A549 treated with AZD9567 at 1 μM for 4 hours (cell line): ENCODE results near the gene THYN1. TPM values are rescaled to one million over a fixed set of nuclear protein-coding genes. Genes with fewer than 3 reads are reported as not detected.

Experiments
- total RNA-seq: library from RNA; stranded (reverse); fragments of 200-300 nt; extraction: Qiagen RNA extraction; gene quantifications from 5 replicates; pipeline ENCODE4 v1.2.3, GENCODE V29; 2022; ENCODE audit not compliant: insufficient read depth

Gene THYN1
- total RNA-seq: 15.8 to 24.2 TPM (median 16.8 TPM) in 5 replicates

DNA sequence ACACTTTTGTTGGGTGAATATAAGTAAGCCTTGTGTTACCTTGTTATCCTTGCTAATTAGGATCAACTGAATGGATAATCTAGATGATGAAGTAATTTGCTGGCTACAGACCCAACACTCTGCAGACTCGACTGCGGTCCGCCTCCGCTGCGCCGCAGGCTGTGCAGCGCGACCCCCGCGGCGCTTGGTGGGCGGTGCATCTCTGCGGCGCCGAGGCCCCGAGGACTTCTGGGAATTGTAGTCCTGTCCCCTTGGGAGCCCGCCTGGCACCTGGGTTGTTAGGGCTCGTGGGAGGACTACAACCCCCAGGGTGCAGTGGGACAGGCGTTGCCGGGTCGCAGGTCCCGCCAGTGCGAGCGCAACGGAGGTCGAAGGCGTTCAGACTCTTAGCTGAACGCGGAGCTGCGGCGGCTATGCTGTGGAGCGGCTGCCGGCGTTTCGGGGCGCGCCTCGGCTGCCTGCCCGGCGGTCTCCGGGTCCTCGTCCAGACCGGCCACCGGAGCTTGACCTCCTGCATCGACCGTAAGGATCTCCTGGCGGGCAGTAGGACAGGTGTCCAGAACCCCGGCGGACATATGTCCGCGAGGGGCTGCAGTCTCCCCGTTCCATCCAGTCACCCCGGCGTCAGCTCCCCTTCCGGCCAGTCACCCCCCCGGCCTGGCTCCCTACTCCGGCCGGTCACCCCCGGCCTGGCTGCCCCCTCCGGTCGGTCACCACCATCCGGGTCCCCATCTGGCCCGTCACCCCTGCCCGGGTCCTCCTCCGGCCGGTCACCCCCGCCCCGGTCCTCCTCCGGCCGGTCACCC is at the start of gene THYN1, which contains the start of gene ACAD8:
TSS of gene THYN1 (minus strand) at position 165 of the 806 bp plus-strand sequence. CDS start 470 bp downstream, outside the sequence.
TSS of gene ACAD8 (plus strand) at position 381 of the 806 bp plus-strand sequence. CDS start at position 414, 33 bp downstream.

GRCh38 chr11:134275534-134276395 is 22.6 kb upstream of the THYN1 start, which contains the start of gene GLB1L3:
GLB1L3 (plus strand) TSS chr11:134276379; CDS start chr11:134276741, 362 bp downstream.

GRCh38 chr11:134223836-134224709 is 29.1 kb downstream of the THYN1 start, which contains the start of the genes NCAPD3 and VPS26B:
NCAPD3 (minus strand) TSS chr11:134223967; CDS start chr11:134223926, 41 bp downstream.
VPS26B (plus strand) TSS chr11:134224671; CDS start chr11:134225123, 452 bp downstream.

Other genes starting within 250 kb of the THYN1 start
- gene JAM3, start 184.3 kb downstream of the THYN1 start, total RNA-seq: 3.6 to 10.0 TPM (median 4.2 TPM) in 5 replicates
- gene NCAPD3, start 29.4 kb downstream of the THYN1 start, total RNA-seq: 22.1 to 26.0 TPM (median 24.0 TPM) in 5 replicates
- 14.4 to 23.8 TPM (median 21.5 TPM) in 5 replicates for gene VPS26B, start 28.7 kb downstream of the THYN1 start, total RNA-seq
- gene ACAD8, start 216 bp upstream of the THYN1 start, total RNA-seq: 10.2 to 11.9 TPM (median 10.5 TPM) in 5 replicates
- gene GLB1L3, start 23.0 kb upstream of the THYN1 start, total RNA-seq: 0.07 TPM in 1 of 5 replicates, not detected in the others
- gene GLB1L2, start 78.6 kb upstream of the THYN1 start, total RNA-seq: 1.5 to 2.0 TPM (median 1.9 TPM) in 5 replicates
- gene B3GAT1, start 158.9 kb upstream of the THYN1 start, total RNA-seq: 0.01 to 0.03 TPM in 2 of 5 replicates, not detected in the others